ENCODE data around the gene PRRX1.
A peak's percentile ranks its signal among the peaks of the same experiment; 100 is the strongest.

The PRRX1 gene

DNA sequence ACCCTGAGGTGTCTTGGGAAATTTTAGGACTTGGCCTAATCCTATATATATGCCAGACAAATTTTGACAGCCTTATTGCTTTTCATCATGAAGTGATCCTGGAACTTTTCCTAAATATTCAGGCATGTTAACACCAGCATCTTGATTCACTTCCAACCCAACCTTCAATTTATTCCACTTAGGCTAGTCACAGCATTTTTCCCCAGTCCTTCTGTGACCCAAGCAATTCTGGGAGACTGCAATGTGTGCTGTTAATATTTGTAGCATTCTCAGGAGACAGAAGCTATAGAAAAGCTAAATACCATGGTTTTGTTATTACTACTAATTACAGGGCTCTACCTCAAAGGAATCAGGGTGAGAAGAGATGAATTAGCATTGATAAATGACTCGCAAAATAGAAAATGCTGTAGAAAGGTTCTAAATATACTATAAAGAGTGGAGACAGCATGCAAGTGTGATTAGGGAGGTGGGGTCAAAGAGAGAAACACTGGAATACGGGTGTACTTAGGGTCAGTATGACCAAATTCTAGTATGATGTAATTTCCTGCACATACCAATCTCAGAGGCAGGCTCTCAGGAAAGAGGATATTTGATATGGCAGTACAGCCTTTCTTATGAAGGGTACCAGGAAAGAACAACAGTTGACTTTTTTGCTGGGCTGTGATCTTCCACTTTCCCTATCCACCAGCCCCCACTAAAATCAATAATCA is 29.1 kb downstream of the PRRX1 start:
- FAIRE-seq, result no peak

DNA sequence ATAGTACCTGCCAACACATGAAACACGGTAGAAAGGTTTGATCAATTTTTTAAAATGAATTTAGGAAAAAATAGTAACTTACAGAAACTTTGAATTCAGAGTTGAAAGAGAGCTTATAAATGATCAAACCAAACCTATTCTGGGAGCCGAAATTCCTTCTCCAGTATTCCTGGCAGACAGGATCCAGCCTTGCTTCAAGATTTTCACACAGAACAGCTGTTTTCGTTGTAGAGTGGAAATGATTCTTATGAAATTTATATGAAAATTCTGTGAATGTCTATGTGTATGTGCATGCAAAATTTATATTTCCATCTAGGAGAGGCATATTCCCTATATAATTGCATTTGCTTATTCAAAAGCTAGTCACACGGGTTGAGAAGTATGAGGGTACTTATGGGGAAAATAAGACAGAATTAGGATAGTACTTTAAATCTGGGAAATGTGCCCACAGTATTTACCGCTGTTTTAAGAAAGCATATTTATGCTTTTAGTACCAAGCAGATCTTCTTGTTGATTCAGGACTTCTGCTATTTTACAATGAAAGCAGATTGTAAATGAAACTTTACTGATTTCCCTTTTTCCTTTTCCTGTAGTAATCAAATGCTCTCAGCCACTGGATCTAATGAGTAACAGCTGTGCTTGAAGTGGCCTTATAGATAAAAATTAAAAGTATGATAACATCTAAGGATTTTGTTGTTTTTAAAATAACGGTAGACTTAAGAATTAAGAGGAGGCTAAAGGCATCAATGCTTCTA is 30.4 kb downstream of the PRRX1 start:
- no peak for FAIRE-seq

DNA sequence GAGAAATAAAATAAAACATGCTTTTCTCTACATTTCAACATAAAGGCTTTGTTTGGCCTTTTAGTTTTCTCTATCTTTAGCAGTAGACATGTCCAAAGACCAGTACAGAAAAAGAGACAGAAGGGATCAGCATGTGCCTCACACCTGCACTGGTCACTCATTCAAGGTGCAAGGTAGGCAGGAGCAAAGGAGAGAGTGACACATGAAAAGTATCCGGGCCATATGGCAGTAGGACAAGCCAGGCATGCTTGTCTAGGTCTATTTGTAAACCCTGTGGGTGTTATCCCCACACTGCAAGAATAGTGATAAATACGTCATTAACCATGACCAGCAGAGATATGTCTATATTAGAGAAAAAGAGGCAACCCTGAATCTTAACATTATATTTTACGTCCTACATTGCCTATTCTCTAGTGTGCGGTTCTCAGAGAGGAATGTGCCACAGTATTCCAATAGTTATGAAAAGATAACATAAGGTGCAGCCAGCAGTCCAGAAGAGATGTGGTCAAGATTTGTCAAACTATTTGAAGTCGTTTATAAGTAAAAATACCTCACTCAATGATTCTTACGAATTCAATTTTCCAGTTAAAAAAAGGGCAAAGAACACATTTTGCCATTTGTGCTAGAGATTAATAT is 32.1 kb downstream of the PRRX1 start:
- FAIRE-seq, result no peak

DNA sequence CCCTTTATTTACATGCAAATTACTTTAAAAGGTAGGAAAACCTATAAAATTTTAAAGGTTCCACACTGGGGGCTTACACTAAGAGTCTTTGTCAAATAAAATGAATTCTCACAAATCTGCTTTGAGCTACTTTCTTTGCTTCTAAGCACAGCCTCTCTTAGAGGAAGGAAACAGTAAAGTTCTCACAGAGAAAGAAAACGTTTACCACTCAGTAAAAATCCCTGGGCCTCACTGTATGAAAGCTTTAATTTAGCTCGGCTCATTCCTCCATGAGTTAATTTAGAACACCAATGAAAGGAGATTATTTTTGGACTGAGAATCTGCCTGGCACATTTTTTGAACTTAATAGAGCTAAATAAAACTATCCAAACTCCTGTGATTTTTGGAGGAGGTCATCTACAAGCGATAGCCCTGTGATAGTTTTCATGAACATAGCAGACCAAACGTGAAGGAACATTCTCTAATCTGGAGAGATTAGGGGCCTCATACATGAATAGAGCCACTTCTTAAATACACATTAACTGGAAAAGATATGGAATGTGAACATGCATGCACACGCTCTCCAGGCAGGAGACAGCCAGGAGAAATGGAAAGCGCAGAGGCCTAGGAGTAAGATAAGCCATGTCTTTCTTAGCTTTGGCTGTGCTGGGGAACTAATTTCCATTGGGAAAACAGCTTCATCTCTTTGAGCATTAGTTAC is 32.8 kb downstream of the PRRX1 start:
- FAIRE-seq, result no peak

DNA sequence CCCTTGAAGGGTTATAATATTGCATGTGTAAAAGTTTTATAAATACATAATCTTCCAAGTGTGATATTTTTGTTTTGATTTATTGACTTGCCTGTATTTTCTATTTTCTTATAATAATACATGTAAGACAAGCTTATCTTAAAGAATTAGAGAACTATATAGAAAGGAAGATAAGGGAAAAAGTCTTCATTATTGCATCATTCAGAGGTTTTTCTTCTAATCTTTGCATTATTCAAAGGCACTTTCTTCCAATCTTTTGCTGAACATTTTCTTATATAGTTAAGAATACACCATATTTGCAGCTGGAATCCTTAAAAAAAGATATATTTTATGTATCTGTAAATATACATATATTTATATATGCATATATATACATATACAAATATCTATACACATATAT is 33.4 kb downstream of the PRRX1 start:
- FAIRE-seq, result no peak

DNA sequence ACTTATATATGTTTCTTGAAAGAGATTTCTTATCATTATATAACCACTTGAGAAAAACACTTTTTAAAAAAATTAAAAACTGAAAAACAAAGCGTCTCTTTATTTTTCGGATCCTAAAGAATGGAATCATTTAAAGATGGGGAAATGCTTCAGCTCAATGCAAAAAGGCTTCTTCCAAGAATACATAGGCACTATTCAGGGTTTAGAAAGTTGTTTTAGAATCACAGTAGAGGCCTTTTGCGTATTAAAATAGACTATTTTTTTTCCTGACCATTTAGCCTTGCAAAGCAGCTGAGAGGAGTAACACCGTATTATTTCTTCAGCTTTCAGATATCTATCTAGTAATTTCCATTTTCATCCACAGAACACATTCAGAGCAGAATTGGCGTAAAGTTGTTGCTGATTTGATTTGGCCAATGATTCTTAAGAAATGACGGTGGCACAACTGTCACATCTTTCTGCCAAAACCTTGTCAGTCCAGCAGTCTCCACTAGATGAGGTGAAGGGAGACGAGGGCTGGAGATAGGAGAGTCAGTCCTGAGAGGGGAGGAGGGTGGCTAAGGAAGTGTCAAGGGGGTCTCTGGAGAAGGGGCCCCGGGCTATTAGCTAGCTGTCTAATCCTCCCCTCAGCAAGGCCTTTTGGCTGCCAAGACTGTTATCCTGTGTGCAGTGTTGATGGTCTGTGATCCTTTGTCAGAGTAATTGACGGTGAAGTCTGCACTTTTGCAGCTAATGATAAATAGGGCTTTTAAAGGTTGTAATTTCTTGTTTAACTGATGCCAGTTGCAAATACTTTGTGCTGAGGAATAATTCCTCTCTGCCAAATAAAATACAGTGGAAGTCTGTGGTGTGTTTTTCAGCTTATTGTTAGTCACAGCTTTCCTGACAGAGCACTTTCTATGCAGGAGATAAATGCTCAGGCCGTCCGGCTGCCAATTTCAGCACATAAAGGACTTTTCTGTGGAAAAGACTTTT is 34.7 kb downstream of the PRRX1 start:
- no peak for FAIRE-seq

DNA sequence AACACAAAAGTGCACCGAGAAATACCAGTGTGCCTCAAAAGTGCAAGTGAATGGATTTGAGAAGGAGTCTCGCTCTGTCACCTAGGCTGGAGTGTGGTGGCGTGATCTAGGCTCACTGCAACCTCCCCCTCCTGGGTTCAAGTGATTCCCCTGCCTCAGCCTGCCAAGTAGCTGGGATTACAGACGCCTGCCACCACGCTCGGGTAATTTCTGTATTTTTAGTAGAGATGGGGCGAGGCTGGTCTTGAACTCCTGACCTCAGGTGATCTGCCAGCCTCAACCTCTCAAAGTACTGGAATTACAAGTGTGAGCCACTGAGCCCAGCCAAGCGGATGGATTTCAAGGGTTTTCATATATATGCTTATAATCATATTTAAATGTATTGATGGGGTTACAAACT is 35.8 kb downstream of the PRRX1 start:
- FAIRE-seq, result no peak

DNA sequence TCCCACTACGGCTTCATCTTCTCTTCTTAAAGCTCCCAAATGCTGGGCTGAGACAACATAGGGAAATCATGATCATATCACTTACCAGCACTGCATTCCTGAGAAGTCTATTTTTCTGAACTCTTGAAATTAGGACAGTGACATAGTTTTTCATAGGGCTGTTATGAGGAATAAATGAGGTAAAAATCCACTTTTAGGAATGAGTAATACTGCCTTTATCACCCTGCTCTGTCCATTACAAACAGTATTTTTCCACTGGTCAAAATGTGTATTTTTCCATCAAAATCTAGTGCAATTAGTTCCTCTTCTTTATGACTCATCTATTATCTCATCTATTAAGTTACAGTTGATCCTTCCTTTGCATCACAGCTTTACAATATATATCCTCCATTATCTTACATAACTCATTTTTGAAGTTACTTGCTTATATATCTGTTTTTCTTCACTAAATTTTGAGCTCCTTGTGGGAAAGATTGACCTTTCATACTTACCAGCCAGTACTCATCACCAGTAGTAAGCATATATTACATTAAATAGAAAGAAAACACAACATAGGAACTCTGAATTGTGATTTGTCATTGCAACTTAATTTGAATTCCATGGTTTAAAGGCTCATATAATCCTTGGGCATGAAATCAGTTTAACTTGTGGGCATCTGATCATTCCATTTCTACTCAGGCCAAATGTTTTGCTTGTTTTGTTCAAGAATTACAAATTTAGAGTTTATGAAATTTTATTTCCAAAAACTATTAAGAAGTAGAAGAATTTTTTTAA is 37.1 kb downstream of the PRRX1 start:
- no peak for FAIRE-seq

DNA sequence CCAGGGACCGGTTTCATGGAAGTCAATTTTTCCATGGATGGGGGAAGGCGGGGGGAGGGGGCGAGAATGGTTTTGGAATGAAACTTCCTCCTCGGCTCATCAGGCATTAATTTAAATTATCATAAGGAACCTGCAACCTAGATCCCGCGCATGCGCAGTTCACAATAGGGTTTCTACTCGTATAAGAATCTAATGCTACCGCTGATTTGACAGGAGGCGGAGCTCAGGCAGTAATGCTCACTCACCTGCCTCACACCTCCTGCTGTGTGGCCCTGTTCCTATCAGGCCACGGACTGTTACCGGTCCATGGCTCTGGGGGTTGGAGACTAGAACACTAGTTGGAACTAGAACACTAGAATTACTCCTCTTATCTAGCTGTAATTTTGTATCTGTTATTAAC is 38.0 kb downstream of the PRRX1 start:
- FAIRE-seq, result no peak

DNA sequence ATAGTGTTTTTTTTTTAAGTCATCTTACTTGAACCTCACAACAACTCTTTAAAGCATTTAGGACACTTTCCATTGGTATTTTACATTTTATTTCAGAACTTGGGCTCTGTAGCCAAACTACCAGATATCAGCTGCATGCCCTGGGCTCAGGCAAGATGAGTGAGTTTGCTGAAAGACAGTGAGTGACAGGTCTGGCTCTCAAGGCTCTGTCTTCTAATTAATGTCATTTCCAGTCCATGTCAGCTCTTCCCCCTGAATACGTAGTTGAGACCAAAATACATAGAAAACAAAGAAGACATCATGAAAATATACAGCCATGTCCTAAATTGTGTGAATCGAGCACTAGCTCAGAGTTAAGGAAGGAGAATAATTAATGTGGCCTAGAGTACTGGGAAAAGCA is 39.7 kb downstream of the PRRX1 start:
- no peak for FAIRE-seq

DNA sequence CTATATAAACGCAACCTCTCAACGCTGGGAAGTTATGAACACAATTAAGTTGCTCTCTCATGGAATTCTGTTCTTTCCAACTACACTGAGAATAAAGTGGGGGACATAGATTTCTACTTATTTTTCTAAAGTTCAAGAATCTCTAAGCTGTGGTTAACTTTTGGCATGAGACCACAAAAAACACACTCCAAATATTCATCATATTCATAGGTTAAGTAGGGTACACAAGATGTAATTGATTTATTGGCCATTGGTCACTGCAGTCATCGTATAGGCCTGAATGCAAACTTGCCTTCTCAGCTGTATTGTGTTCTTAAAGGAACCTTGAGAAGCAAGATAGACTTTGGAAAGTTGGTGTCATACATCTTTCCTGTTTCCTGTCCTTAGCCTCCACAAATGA is 40.3 kb downstream of the PRRX1 start:
- FAIRE-seq, result no peak

DNA sequence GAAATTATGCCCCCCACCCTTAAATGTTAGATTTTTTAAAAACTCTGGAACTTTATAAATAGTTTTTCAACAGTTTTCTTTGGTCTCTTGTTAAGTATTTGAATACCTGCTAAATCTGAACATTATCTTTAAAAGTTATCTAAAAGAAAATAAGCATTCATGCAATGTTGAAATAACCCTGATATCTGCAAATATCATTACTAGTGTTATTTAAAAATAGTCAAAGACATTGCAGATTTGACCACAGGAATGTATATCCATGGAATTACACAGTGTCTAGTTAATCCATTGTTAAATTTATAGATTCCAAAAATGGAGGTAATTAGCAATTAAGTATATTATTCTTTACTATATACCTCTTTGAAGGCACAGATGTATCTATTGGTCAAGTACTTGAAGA is 42.0 kb downstream of the PRRX1 start:
- FAIRE-seq, result no peak

DNA sequence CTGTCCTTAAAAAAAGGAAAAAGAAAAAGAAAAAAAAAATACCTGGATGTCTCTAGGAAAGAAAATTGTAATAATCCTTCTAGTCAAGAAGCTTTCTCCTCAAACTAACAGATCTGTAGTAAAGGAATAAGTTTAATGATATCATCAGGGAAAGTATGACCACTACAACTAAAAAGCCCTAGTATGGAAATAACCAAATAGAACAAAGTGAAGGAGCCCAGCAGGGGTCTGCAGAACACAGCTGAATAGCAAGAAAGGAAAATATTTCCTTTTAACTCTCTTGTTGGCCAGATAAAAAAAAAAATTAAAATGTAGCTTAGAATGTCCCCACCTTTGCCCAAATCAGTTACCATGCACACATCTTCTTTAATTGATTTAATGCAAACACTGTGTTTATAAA is 43.2 kb downstream of the PRRX1 start:
- no peak for FAIRE-seq

DNA sequence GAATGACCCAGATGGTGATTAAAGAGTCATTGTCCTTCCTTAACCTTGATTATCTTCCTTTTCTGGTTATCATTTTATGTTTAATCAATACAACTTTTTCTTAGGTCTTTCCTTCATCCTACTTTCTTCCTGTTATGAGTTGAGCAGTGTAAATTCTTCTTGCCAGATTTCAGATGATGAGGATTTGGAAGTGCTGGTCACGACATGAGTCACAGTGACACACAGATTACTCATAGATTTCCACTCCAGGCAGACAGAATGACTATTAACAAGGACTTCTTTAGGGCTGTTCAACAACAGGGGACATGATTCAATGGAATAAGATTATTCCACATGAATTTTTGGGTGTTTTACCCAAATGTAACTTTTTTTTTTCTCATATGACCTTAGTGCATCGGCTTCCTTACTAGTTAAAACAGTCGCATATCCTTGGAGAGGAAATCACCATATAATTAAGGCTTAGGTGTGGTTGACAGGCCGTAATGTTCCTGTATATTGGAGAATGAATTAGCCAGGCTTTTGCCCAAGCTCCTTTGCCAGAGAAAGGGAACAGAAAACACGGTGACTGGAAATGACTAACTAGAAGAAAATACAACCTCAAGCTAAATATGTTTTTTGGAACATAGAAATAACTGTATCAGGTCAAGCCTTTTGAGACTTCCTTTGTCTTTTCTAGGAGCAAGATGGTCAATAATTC is 44.2 kb downstream of the PRRX1 start:
- FAIRE-seq, result peak; percentile 72

DNA sequence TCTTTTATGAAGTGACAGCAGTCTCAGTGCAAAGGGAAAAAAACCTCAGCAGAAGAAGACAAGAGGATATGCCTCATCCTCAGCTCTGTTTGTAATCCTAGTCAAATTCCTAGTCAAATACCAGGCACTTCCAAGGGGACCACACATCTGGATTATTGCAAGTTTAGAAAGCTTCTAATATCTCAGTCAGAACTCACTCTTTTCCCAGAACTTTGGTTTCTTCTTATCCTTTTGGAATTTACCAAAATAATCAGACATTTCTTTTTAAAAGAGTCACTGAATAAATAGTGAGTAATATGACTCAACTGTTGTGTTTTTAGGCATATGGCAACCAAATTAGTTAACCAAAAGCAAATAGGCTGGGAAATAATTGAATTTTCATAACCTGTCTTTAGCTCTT is 47.8 kb downstream of the PRRX1 start:
- no peak for FAIRE-seq

DNA sequence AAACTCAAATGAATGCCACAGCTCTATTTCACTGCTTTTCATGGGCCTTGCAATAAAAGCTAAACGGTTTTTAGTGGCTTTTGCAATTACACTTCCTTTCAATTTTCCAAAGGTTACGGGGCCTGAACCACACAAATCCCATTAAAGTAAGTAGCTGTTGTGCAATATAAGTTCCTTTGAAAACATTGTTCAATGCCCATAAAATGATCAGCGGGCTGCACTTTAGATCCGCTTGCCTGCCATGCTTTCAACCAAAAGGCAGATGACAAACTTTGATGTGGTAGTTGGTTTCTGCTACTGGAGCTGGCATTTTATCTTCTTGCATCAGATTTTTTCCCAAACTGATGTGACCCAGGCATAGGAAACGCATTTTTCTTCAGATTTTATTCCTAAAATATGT is 50.2 kb downstream of the PRRX1 start:
- FAIRE-seq, result no peak

DNA sequence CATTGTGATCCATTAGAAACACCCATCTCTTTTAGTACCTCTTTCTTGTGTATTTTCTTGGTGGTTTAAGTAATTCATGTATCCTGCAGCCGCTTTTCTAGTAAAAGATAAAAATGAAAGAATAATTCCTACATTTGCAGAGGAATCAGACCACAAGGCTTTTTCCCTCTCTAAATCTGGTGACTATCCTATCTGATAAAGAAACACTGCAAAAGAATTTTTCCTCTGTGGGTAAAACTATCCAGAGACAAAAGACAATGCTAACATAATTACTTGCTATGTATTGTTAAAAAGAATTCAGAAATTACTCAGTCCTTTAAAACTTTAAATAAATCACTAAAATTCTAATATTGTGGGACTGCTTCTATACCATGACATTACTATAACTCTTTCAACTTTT is 51.0 kb downstream of the PRRX1 start:
- no peak for FAIRE-seq

DNA sequence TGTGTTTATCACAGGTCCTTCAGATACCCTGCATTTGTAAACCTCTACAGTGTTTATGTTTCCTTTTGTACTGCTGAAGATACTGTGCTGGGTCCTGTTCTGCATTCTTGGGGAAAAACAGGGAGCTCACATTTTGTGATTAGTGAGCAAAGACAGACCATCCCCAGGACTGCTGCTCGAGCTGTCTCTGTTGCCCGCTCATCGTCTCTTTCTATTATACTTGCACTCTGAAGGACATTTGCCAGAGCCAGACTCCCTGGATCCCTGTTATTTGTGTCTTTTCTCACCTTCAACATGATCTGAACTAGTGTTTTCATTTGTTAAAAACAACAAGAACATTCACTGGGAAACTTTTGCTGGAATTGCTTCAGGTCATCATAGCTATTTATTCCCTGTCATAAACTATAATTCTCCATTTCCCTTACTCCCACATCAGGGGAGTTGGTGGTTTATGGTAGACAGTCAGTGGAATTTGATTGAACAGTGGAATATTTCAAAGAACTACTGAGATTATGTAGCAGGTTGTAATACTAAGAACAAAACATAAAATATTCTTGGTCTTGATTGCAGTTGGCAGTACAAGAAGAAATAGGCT is 53.0 kb downstream of the PRRX1 start:
- FAIRE-seq, result no peak

DNA sequence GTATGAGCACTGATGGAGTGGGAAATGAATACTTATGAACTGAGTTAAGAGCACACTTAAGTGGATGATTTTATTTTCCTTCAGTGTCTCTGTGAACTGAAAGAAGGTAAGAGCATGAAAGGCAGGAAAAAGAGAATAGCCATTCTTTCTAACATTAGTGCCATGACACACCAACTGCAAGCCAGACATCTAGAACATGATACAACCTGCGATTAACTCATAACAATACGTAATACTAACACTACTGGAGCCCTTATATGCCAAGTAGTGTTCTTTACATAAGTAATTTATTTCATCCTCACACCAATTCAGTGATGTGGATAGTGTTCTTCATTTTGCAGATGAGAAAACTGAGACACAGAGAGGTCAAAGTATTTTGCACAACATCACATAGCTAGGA is 56.7 kb downstream of the PRRX1 start:
- FAIRE-seq, result no peak

DNA sequence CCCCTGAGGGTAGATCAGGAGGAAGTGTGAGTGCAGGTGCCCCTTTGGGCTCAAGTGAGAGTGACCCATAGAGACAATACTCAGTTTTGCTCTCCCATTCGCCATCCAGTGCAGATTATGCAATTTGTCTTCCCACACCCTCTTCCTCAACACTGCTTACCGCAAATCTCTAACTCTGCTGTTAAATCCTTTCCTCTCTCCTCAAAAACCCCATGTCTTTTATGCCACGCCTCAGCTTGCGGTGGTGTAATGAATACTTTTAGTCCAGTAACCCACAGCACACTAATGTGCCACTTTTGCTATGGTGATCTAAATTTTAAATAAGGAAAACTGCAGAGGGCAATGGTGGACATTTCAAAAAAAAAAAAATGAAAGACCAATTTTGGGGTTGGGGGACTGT is 57.7 kb downstream of the PRRX1 start:
- no peak for FAIRE-seq

DNA sequence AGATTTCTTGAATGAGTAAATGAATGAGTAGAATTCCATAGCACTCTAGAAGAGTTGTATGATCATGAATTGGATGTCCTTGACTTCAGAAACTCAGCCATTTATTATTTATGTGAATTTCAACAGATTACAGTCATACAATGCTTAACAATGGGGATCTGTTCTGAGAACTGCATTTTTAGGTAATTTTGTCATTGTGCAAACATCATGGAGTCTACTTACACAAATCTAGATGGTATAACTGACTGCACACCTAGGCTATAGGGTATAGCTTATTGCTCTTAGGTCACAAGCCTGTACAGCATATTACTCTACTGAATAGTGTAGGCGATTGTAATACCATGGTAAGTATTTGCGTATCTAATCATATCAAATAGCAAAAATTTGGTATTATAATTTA is 59.6 kb downstream of the PRRX1 start:
- no peak for FAIRE-seq

Measured in islet of Langerhans (tissue), 1 donor.